B cell (primary cell): ENCODE data around the gene CD276. TPM values are rescaled to one million over a fixed set of nuclear protein-coding genes. Genes with fewer than 3 reads are reported as not detected.

ENCODE experiments used
- ATAC-seq: fragments of 200-7000 bp; cut with Tn5 transposase; one replicate; pipeline ENCODE4 v1.10.0; 2021; ENCODE audit warnings: low read depth, mild to moderate bottlenecking, moderate number of reproducible peaks, moderate library complexity
- CTCF ChIA-PET: fragments of 350-600 bp; sonication (Branson Sonifier 250); formaldehyde crosslinking; loops from one replicate; lab custom pipeline; 2021; ENCODE audit warnings: antibody characterized with exemption, inconsistent platforms; lab: Charles Lee
- POLR2A ChIA-PET: fragments of 350-600 bp; sonication (Branson Sonifier 250); formaldehyde crosslinking; loops from one replicate; lab custom pipeline; 2021; ENCODE audit warnings: antibody characterized with exemption; lab: Charles Lee
- DNase-seq: peaks from one replicate; pipeline ENCODE4 v3.0.0; 2013
- H2AFZ ChIP-seq: 2 replicates; pipeline ENCODE4 v1.6.1; 2012; ENCODE audit warnings: mild to moderate bottlenecking, low read depth, low read length; ENCODE audit not compliant: insufficient read depth, poor library complexity, severe bottlenecking
- H3K27ac ChIP-seq, 2 donors: 1 replicate in 1 of 2; 2 replicates in 1 of 2; pipeline ENCODE4 v1.5.1; 2012 to 2013; ENCODE audit warnings: low read length in 2 of 2, mild to moderate bottlenecking in 2 of 2, moderate library complexity in 1 of 2
- H3K27me3 ChIP-seq, 4 experiments: fragments of 200-600 bp in 1 of 4; sonication (generic) in 1 of 4; replicated peaks in 1 of 4; 1 replicate in 2 of 4; 2 replicates in 2 of 4; pipeline versions ENCODE4 v1.6.1 to v1.7.0; 2013 to 2016; ENCODE audit warnings: low read length in 3 of 4, mild to moderate bottlenecking in 2 of 4, mixed read lengths in 1 of 4, moderate library complexity in 1 of 4; ENCODE audit not compliant: insufficient read depth in 4 of 4, control insufficient read depth in 3 of 4; ENCODE audit errors: control extremely low read depth in 1 of 4
- H3K36me3 ChIP-seq, 2 experiments: replicated peaks in 1 of 2; 1 replicate in 1 of 2; 2 replicates in 1 of 2; pipeline versions ENCODE4 v1.6.1 to v1.7.1; 2013; ENCODE audit warnings: low read length in 1 of 2; ENCODE audit not compliant: insufficient read depth in 2 of 2, control insufficient read depth in 1 of 2; ENCODE audit errors: control extremely low read depth in 1 of 2, extremely low read depth in 1 of 2
- H3K4me1 ChIP-seq, 2 donors: fragments of 200-600 bp in 1 of 2; sonication (generic) in 1 of 2; 1 replicate in 1 of 2; 2 replicates in 1 of 2; pipeline versions ENCODE4 v1.5.1 to v1.6.1; 2013 to 2017; ENCODE audit warnings: low read length in 2 of 2; ENCODE audit not compliant: control insufficient read depth in 2 of 2, insufficient read depth in 2 of 2
- H3K4me2 ChIP-seq: replicated peaks from 2 replicates; pipeline ENCODE3; 2012; ENCODE audit warnings: mild to moderate bottlenecking, low read depth, low read length; ENCODE audit not compliant: poor library complexity, severe bottlenecking
- H3K4me3 ChIP-seq, 5 experiments: fragments of 200-600 bp in 1 of 5; sonication (generic) in 1 of 5; 1 replicate in 3 of 5; 2 replicates in 2 of 5; pipeline versions ENCODE4 v1.5.1 to v1.7.0; 2011 to 2016; ENCODE audit warnings: low read length in 4 of 5, mild to moderate bottlenecking in 4 of 5, low read depth in 2 of 5, control low read depth in 1 of 5, moderate library complexity in 1 of 5; ENCODE audit not compliant: insufficient read depth in 1 of 5; ENCODE audit errors: control extremely low read depth in 1 of 5, extremely low read depth in 1 of 5
- H3K79me2 ChIP-seq: fragments of 200-600 bp; sonication (generic); one replicate; pipeline ENCODE4 v1.6.0; 2016; ENCODE audit warnings: low read length; ENCODE audit not compliant: control insufficient read depth, insufficient read depth
- H3K9ac ChIP-seq: fragments of 200-600 bp; sonication (generic); 2 replicates; pipeline ENCODE4 v1.6.1; 2017; ENCODE audit warnings: mild to moderate bottlenecking, low read length, moderate library complexity
- H3K9me3 ChIP-seq, 3 donors: one replicate each; pipeline versions ENCODE4 v1.6.1 to v1.7.1; 2013; ENCODE audit warnings: low read length in 2 of 3; ENCODE audit not compliant: control insufficient read depth in 2 of 3, insufficient read depth in 1 of 3; ENCODE audit errors: control extremely low read depth in 1 of 3
- H4K20me1 ChIP-seq: 2 replicates; pipeline ENCODE4 v1.6.0; 2012; ENCODE audit warnings: mild to moderate bottlenecking, low read length; ENCODE audit not compliant: insufficient read depth, control insufficient read depth, poor library complexity, severe bottlenecking
- H3K27ac Mint-ChIP-seq: one replicate; pipeline ENCODE4 v1.8.0; 2021; ENCODE audit warnings: mixed read lengths
- H3K27me3 Mint-ChIP-seq: one replicate; pipeline ENCODE4 v1.8.0; 2021; ENCODE audit warnings: mixed read lengths
- H3K4me1 Mint-ChIP-seq: one replicate; pipeline ENCODE4 v1.8.0; 2021; ENCODE audit warnings: mixed read lengths
- H3K4me3 Mint-ChIP-seq: one replicate; pipeline ENCODE4 v1.8.0; 2021; ENCODE audit warnings: mixed read lengths
- H3K9me3 Mint-ChIP-seq: one replicate; pipeline ENCODE4 v1.8.0; 2022; ENCODE audit warnings: mixed read lengths; ENCODE audit not compliant: insufficient read depth
- CTCF ChIP-seq: fragments of 200-600 bp; IDR thresholded peaks from one replicate; pipeline ENCODE4 v1.8.0; 2022; ENCODE audit warnings: antibody characterized with exemption, mild to moderate bottlenecking
- EZH2 ChIP-seq: IDR thresholded peaks from 2 replicates; pipeline ENCODE4 v1.6.1; 2012; ENCODE audit warnings: borderline replicate concordance, low read depth, mild to moderate bottlenecking, moderate library complexity, low read length; ENCODE audit not compliant: insufficient read depth, poor library complexity, severe bottlenecking
- WGBS: methylation state at CpG from one replicate; pipeline ENCODE4 v1.1.5; 2013; ENCODE audit warnings: missing lambda C conversion rate; ENCODE audit not compliant: insufficient coverage; 5-methylcytosine and 5-hydroxymethylcytosine counted together
- intact Hi-C: fragments of 100-400 bp; cut with micrococcal nuclease; formaldehyde crosslinking; loops from one replicate; pipeline ENCODE4 v1.10.0; 2022
- polyA plus RNA-seq: library from polyadenylated mRNA; depleted of rRNA; stranded (reverse); fragments of >200 nt; gene quantifications from 2 replicates; pipeline ENCODE4 v1.2.3, GENCODE V29; 2012
- total RNA-seq, 2 donors: library from RNA; stranded (reverse); fragments of 120-200 nt in 1 of 2; gene quantifications; 1 replicate in 1 of 2; 2 replicates in 1 of 2; pipeline versions ENCODE4 v1.2.3 to v1.2.4, GENCODE V29; 2013 to 2022

CD276 gene
- total and polyA plus RNA-seq, 2 donors (not counting 1 experiment from before 2014, with no cell fraction given): not detected

GRCh38 chr15:73747847-73748590, 63.8 kb downstream of the CD276 start:
- ChIA-PET POLR2A (no interaction called here), CTCF (no interaction called here)
- Histone ChIP-seq H3K4me2 (no peak overlapping the region), H3K36me3 (no peaks in the 10 kb centered on the region), H3K4me1 (no peaks in the 10 kb centered on the region), H3K27me3 (peaks cover 0 to 22% (median 0%) of the 10 kb centered on the region in 4 experiments), H4K20me1 (no peaks in the 10 kb centered on the region), H3K9ac (no peak overlapping the region), H3K79me2 (no peaks in the 10 kb centered on the region), H3K4me3 (no peak overlapping the region), H2AFZ (no peak overlapping the region), H3K9me3 (no peaks in the 10 kb centered on the region), H3K27ac (no peak overlapping the region)
- no peak for DNase-seq
- H3K4me3 Mint-ChIP-seq: no peak overlapping the region
- no peaks in the 10 kb centered on the region for H3K4me1 Mint-ChIP-seq
- H3K27me3 Mint-ChIP-seq: peaks cover 27% of the 10 kb centered on the region
- no peaks in the 10 kb centered on the region for H3K9me3 Mint-ChIP-seq
- intact Hi-C loops: no loop called here
- H3K27ac Mint-ChIP-seq: no peak overlapping the region
- 44% methylated on average over 2 of the region's 11 CpGs for WGBS
- TF ChIP-seq CTCF (no peak), EZH2 (no peak)
- ATAC-seq: no peak

DNA sequence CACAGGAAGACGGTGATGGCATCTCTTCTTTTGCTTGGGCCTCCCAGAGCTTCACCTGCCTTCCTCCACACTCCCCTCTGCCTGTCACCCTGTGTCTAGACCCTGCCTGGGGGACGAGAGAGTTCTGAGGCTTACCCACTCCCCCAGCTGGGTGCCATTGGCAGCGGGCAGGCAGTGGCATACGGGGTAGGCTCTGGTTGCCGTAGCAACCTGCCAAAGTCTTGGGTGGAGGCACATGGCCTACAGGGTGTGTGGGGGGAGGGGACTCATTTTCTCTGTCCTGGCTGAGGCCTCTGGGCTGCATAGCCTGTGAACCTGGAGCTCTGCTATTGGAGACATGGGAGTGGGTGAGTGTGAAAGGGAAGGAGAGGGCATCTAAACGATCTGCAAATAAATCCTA, 64.5 kb downstream of the CD276 start:
- Histone ChIP-seq H3K36me3 (no peaks in the 10 kb centered on the region), H2AFZ (no peak overlapping the region), H3K79me2 (no peaks in the 10 kb centered on the region), H3K4me3 (no peak overlapping the region), H3K9ac (no peak overlapping the region), H3K4me1 (no peaks in the 10 kb centered on the region), H3K9me3 (no peaks in the 10 kb centered on the region), H3K4me2 (no peak overlapping the region), H4K20me1 (no peaks in the 10 kb centered on the region), H3K27me3 (peaks cover 0 to 25% (median 0%) of the 10 kb centered on the region in 4 experiments), H3K27ac (no peak overlapping the region)
- Mint-ChIP-seq H3K4me1 (peaks cover 4% of the 10 kb centered on the region), H3K9me3 (no peaks in the 10 kb centered on the region), H3K27ac (no peak overlapping the region), H3K4me3 (no peak overlapping the region), H3K27me3 (peaks cover 30% of the 10 kb centered on the region)
- CTCF ChIA-PET: no interaction called here
- no peak for TF ChIP-seq EZH2
- TF ChIP-seq CTCF: no peak
- no peak for DNase-seq
- intact Hi-C loops: no loop called here
- POLR2A ChIA-PET: no interaction called here
- 66% methylated on average over 6 of the region's 6 CpGs for WGBS
- ATAC-seq: no peak
